Middle frontal gyrus (tissue), 1 donor: Measurements from ENCODE around the gene USP6NL.

ENCODE experiments used
- DNase-seq: peaks from one replicate; pipeline ENCODE4 v3.0.0-alpha.2; 2015; ENCODE audit warnings: low spot score; ENCODE audit errors: extremely low spot score

Gene USP6NL

GRCh38 chr10:11483201-11484148 lies 128.0 kb downstream of the USP6NL start:
- DNase-seq: no peak

- no peak for DNase-seq
Measured at GRCh38 chr10:11482306-11482705, 129.1 kb downstream of the USP6NL start.

GRCh38 chr10:11480687-11481086 lies 130.8 kb downstream of the USP6NL start:
- DNase-seq: no peak

- DNase-seq: no peak
Measured at GRCh38 chr10:11479300-11479699, 132.2 kb downstream of the USP6NL start.

GRCh38 chr10:11478807-11479206 lies 132.6 kb downstream of the USP6NL start:
- DNase-seq: no peak

- DNase-seq: no peak
Measured at GRCh38 chr10:11475831-11476434, 135.5 kb downstream of the USP6NL start.

- no peak for DNase-seq
Measured at GRCh38 chr10:11473128-11473760, 138.2 kb downstream of the USP6NL start.

- DNase-seq: peak; percentile 37
Measured at GRCh38 chr10:11472158-11472753, 139.2 kb downstream of the USP6NL start.

GRCh38 chr10:11469575-11470391 lies 141.7 kb downstream of the USP6NL start:
- no peak for DNase-seq

- no peak for DNase-seq
Measured at GRCh38 chr10:11468126-11468742, 143.2 kb downstream of the USP6NL start.

GRCh38 chr10:11465406-11465805 lies 146.0 kb downstream of the USP6NL start:
- DNase-seq: no peak

GRCh38 chr10:11463111-11463510 lies 148.3 kb downstream of the USP6NL start:
- DNase-seq: no peak

- no peak for DNase-seq
Measured at GRCh38 chr10:11462071-11462470, 149.4 kb downstream of the USP6NL start.

GRCh38 chr10:11457336-11457735 lies 154.1 kb downstream of the USP6NL start:
- no peak for DNase-seq

GRCh38 chr10:11454958-11455566 lies 156.4 kb downstream of the USP6NL start:
- DNase-seq: no peak

- no peak for DNase-seq
Measured at GRCh38 chr10:11454160-11454559, 157.3 kb downstream of the USP6NL start.

GRCh38 chr10:11451640-11452260 lies 159.7 kb downstream of the USP6NL start:
- no peak for DNase-seq

- DNase-seq: no peak
Measured at GRCh38 chr10:11450427-11450826, 161.0 kb downstream of the USP6NL start.

- DNase-seq: no peak
Measured at GRCh38 chr10:11449761-11450160, 161.7 kb downstream of the USP6NL start.
